ENCODE data around the gene MAP3K2. TPM values are rescaled to one million over a fixed set of nuclear protein-coding genes. Genes with fewer than 3 reads are reported as not detected.

The MAP3K2 gene
- total and polyA plus RNA-seq, 2 experiments from 2014 or later: 36.7 to 41.0 TPM

GRCh38 chr2:127427376-127428056 lies 39.7 kb upstream of the MAP3K2 start:
- H2AFZ ChIP-seq: no peak overlapping the region
- H3K9me3 ChIP-seq (ENCODE audit: low read depth): no peaks in the 10 kb centered on the region
- DNase-seq: no peak
- in situ Hi-C loops (cut with MboI): no loop called here
- WGBS, 2 experiments (ENCODE audit: low coverage in 1 of 2, low lambda C conversion rate in 2 of 2, missing lambda C conversion rate in 2 of 2): 82% methylated on average over 7 of the region's 7 CpGs
- no peaks in the 10 kb centered on the region for H3F3A ChIP-seq (ENCODE audit: insufficient read depth)
- TF ChIP-seq EZH2phosphoT487 (IDR thresholded peaks at IDR 0.05; ENCODE audit: insufficient read depth, low read depth): no peak
- no peak for TF ChIP-seq EZH2 (IDR thresholded peaks at IDR 0.05; ENCODE audit: insufficient read depth, poor library complexity, severe bottlenecking)
- no peak overlapping the region for H3K4me2 ChIP-seq (ENCODE audit: unreplicated experiment)
- no peaks in the 10 kb centered on the region for H4K20me1 ChIP-seq (ENCODE audit: insufficient read depth)
- no peaks in the 10 kb centered on the region for H3K27me3 ChIP-seq (replicated peaks; ENCODE audit: insufficient read depth)
- no peaks in the 10 kb centered on the region for H3K4me1 ChIP-seq (ENCODE audit: insufficient read depth)
- no peak overlapping the region for H3K27ac ChIP-seq
- no peak overlapping the region for H3K4me3 ChIP-seq
- H3K9me2 ChIP-seq (ENCODE audit: insufficient read depth): no peaks in the 10 kb centered on the region
- no peaks in the 10 kb centered on the region for H3K36me3 ChIP-seq (ENCODE audit: low read depth)
- no peaks in the 10 kb centered on the region for H3K79me2 ChIP-seq (ENCODE audit: insufficient read depth)
- no peak overlapping the region for H3K9ac ChIP-seq

GRCh38 chr2:127426501-127427354 lies 39.0 kb upstream of the MAP3K2 start:
- in situ Hi-C loops (cut with MboI): no loop called here
- no peak overlapping the region for H2AFZ ChIP-seq
- H4K20me1 ChIP-seq (ENCODE audit: insufficient read depth): no peaks in the 10 kb centered on the region
- WGBS, 2 experiments (ENCODE audit: low coverage in 1 of 2, low lambda C conversion rate in 2 of 2, missing lambda C conversion rate in 2 of 2): 90 to 93% methylated on average over 10 of the region's 10 CpGs
- no peak overlapping the region for H3K4me3 ChIP-seq
- TF ChIP-seq EZH2 (IDR thresholded peaks at IDR 0.05; ENCODE audit: insufficient read depth, poor library complexity, severe bottlenecking): no peak
- no peak for TF ChIP-seq EZH2phosphoT487 (IDR thresholded peaks at IDR 0.05; ENCODE audit: insufficient read depth, low read depth)
- no peak for DNase-seq
- H3K79me2 ChIP-seq (ENCODE audit: insufficient read depth): no peaks in the 10 kb centered on the region
- H3K9ac ChIP-seq: no peak overlapping the region
- H3K27me3 ChIP-seq (replicated peaks; ENCODE audit: insufficient read depth): no peaks in the 10 kb centered on the region
- H3K4me2 ChIP-seq (ENCODE audit: unreplicated experiment): no peak overlapping the region
- H3K27ac ChIP-seq: no peak overlapping the region
- no peaks in the 10 kb centered on the region for H3F3A ChIP-seq (ENCODE audit: insufficient read depth)
- H3K36me3 ChIP-seq (ENCODE audit: low read depth): no peaks in the 10 kb centered on the region
- H3K4me1 ChIP-seq (ENCODE audit: insufficient read depth): no peaks in the 10 kb centered on the region
- H3K9me3 ChIP-seq (ENCODE audit: low read depth): no peaks in the 10 kb centered on the region
- no peaks in the 10 kb centered on the region for H3K9me2 ChIP-seq (ENCODE audit: insufficient read depth)

- no peaks in the 10 kb centered on the region for H3K9me2 ChIP-seq (ENCODE audit: insufficient read depth)
- H3K36me3 ChIP-seq (ENCODE audit: low read depth): no peaks in the 10 kb centered on the region
- H3K79me2 ChIP-seq (ENCODE audit: insufficient read depth): no peaks in the 10 kb centered on the region
- in situ Hi-C loops (cut with MboI): no loop called here
- no peak overlapping the region for H3K4me2 ChIP-seq (ENCODE audit: unreplicated experiment)
- no peak overlapping the region for H3K4me3 ChIP-seq
- WGBS, 2 experiments (ENCODE audit: low coverage in 1 of 2, low lambda C conversion rate in 2 of 2, missing lambda C conversion rate in 2 of 2): 93 to 94% methylated on average over 15 to 16 of the region's 16 CpGs
- H3F3A ChIP-seq (ENCODE audit: insufficient read depth): no peaks in the 10 kb centered on the region
- no peaks in the 10 kb centered on the region for H3K9me3 ChIP-seq (ENCODE audit: low read depth)
- H2AFZ ChIP-seq: no peak overlapping the region
- TF ChIP-seq EZH2phosphoT487 (IDR thresholded peaks at IDR 0.05; ENCODE audit: insufficient read depth, low read depth) (no peak), EZH2 (IDR thresholded peaks at IDR 0.05; ENCODE audit: insufficient read depth, poor library complexity, severe bottlenecking) (no peak)
- no peak for DNase-seq
- H4K20me1 ChIP-seq (ENCODE audit: insufficient read depth): no peaks in the 10 kb centered on the region
- H3K27ac ChIP-seq: no peak overlapping the region
- no peaks in the 10 kb centered on the region for H3K4me1 ChIP-seq (ENCODE audit: insufficient read depth)
- no peaks in the 10 kb centered on the region for H3K27me3 ChIP-seq (replicated peaks; ENCODE audit: insufficient read depth)
- no peak overlapping the region for H3K9ac ChIP-seq
Measured at GRCh38 chr2:127425540-127426490, 38.0 kb upstream of the MAP3K2 start.

All from GM23248 (cell line).